ENCODE measurements around the gene SIRT5. TPM values are rescaled to one million over a fixed set of nuclear protein-coding genes. Genes with fewer than 3 reads are reported as not detected.

Gene SIRT5
- total and polyA plus RNA-seq, 8 donors = 1.8 to 10.3 (median 4.7) TPM

DNA sequence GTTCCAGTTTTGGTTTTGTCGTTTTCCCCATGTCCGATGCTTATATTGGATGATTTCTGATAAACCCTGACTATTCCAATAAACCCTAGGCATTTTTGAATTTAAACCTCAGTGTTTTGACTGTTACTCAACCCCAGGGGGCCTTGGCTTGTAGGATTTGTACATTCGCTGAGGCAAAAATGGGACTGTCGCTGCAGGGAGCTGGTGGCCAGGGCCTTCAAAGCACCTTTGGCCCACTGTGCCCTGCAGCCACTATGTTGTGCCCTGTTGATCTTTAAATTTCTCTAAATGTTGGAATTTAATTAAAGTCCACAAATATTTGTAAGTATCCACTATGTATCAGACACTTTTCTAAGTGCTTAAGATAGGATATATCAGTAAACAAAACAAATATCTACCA is 31.2 kb downstream of the SIRT5 start:
- intact Hi-C loops (cut with DNase I; ENCODE audit: low total_unique reads) = no loop called here
- 91 to 97% (median 93%) methylated on average over 4 of the region's 4 CpGs for WGBS, 5 donors

DNA sequence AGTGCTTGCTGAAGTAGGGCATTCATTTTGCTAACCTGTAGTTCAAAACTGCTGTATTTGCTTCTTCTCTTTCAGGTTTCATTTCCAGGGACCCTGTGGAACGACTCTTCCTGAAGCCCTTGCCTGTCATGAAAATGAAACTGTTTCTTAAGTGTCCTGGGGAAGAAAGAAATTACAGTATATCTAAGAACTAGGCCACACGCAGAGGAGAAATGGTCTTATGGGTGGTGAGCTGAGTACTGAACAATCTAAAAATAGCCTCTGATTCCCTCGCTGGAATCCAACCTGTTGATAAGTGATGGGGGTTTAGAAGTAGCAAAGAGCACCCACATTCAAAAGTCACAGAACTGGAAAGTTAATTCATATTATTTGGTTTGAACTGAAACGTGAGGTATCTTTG is 37.3 kb downstream of the SIRT5 start:
- Histone ChIP-seq H3K4me3 (no peak overlapping the region), H3K27me3 (no peaks in the 10 kb centered on the region), H3K27ac (peak overlapping the region in 2 of 5 donors; percentile 6 to 10), H3K9me3 (no peaks in the 10 kb centered on the region), H3K36me3 (peaks cover 0 to 5% (median 4%) of the 10 kb centered on the region in 4 donors), H3K4me1 (peaks cover 15 to 28% (median 21%) of the 10 kb centered on the region in 4 donors)
- DNase-seq = no peak
- TF ChIP-seq POLR2A (IDR thresholded peaks at IDR 0.05) (no peak), POLR2AphosphoS5 (IDR thresholded peaks at IDR 0.05) (no peak), EP300 (IDR thresholded peaks at IDR 0.05) (no peak)
- TF ChIP-seq, protein P1, sequence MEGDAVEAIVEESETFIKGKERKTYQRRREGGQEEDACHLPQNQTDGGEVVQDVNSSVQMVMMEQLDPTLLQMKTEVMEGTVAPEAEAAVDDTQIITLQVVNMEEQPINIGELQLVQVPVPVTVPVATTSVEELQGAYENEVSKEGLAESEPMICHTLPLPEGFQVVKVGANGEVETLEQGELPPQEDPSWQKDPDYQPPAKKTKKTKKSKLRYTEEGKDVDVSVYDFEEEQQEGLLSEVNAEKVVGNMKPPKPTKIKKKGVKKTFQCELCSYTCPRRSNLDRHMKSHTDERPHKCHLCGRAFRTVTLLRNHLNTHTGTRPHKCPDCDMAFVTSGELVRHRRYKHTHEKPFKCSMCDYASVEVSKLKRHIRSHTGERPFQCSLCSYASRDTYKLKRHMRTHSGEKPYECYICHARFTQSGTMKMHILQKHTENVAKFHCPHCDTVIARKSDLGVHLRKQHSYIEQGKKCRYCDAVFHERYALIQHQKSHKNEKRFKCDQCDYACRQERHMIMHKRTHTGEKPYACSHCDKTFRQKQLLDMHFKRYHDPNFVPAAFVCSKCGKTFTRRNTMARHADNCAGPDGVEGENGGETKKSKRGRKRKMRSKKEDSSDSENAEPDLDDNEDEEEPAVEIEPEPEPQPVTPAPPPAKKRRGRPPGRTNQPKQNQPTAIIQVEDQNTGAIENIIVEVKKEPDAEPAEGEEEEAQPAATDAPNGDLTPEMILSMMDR (IDR thresholded peaks at IDR 0.05) = no peak
- intact Hi-C loops (cut with DNase I; ENCODE audit: low total_unique reads) = no loop called here
- 27 to 55% (median 35%) methylated on average over 4 of the region's 4 CpGs for WGBS, 5 donors

More for the DNA sequence above, 31.2 kb downstream of the SIRT5 start:
- no peak overlapping the region for H3K27ac ChIP-seq
- H3K4me1 ChIP-seq = no peaks in the 10 kb centered on the region
- no peak for TF ChIP-seq POLR2A (IDR thresholded peaks at IDR 0.05)
- TF ChIP-seq, protein P1 (IDR thresholded peaks at IDR 0.05) = no peak
- no peak for TF ChIP-seq POLR2AphosphoS5 (IDR thresholded peaks at IDR 0.05)
- TF ChIP-seq EP300 (IDR thresholded peaks at IDR 0.05) = no peak
- no peak overlapping the region for H3K4me3 ChIP-seq
- no peaks in the 10 kb centered on the region for H3K27me3 ChIP-seq
- peaks cover 0 to 58% (median 46%) of the 10 kb centered on the region in 4 donors for H3K36me3 ChIP-seq
- no peak for DNase-seq
- no peaks in the 10 kb centered on the region for H3K9me3 ChIP-seq

DNA sequence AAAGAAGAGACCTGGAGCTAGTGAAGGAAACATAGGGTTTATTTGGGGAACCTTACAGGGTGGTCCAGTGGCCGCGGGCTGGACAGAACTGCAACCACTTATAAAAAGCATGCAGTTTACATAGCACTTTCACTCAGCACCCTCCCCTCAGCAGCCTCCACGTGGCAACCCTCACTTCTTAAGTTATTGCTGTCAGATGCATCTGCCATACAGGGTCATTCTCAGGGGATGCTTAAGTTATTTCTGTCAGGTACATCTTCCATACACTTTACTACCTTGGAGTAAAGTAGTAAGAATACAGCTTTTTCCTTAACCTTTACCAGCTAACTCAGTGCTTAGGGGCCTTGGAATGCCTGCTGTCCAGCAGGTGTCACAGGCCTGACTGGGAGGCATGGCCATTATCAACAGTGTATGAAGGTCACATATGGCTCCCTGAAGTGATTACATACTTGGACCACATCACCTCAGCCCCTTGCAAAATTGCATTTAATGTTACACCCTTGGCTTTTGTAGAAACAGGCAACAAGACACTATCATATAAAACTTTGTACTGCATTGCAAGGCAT is 38.7 kb downstream of the SIRT5 start:
- Histone ChIP-seq H3K9me3 (no peaks in the 10 kb centered on the region), H3K27me3 (no peaks in the 10 kb centered on the region), H3K27ac (no peak overlapping the region), H3K4me3 (no peak overlapping the region), H3K4me1 (peaks cover 19 to 38% (median 31%) of the 10 kb centered on the region in 4 donors), H3K36me3 (peaks cover 0 to 19% (median 12%) of the 10 kb centered on the region in 4 donors)
- no peak for TF ChIP-seq POLR2AphosphoS5 (IDR thresholded peaks at IDR 0.05)
- no peak for TF ChIP-seq POLR2A (IDR thresholded peaks at IDR 0.05)
- no peak for TF ChIP-seq EP300 (IDR thresholded peaks at IDR 0.05)
- 60 to 88% (median 67%) methylated on average over 3 of the region's 3 CpGs for WGBS, 5 donors
- intact Hi-C loops (cut with DNase I; ENCODE audit: low total_unique reads) = no loop called here
- no peak for DNase-seq

DNA sequence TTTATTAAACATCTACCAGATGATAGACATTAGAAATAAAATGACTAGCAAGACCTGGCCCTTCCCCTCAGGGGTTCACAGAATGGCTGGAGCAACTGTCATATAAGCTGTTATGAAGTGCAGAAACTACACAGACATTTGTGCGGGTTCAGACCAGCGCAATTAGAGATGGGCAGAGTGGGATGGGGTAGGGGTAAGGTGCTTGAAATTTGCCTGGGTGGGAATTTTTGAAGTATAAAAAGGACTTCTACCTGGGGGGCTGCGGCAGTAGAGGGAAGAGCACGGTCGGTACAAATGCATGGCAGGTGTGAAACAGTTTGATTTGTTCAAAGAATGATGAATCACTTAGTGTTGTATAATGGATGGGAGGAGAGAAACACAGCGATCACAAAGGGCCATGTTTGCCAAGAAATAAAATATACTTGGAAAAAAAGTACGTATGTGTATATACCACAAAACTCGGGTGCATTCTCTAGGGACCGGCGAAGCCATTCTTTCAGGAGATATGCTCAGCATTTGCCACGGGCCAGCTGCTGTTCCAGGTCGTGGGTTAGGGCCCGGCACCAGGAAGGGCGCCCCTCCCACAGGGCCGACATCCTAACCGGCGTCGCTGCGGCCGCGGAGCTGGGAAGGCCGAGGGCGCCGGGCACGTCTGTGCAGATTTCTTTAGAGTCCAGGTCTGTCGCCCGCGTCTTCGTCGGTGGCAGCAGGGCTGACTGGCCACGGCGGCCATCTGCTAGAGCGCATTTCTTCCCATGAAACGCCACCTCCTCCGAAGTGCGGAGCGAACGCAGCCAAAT is 39.9 kb downstream of the SIRT5 start:
- Histone ChIP-seq H3K9me3 (no peaks in the 10 kb centered on the region), H3K27ac (peak overlapping the region; percentile 83 to 93 (median 91)), H3K4me1 (peaks cover 19 to 38% (median 31%) of the 10 kb centered on the region in 4 donors), H3K27me3 (no peaks in the 10 kb centered on the region), H3K4me3 (peak overlapping the region; percentile 67 to 88 (median 86)), H3K36me3 (peaks cover 9 to 31% (median 24%) of the 10 kb centered on the region in 4 donors)
- peak; percentile 50 to 75 for DNase-seq
- WGBS, 5 donors = 4 to 14% (median 4%) methylated on average over 13 to 38 of the region's 38 CpGs
- TF ChIP-seq, protein P1 (IDR thresholded peaks at IDR 0.05) = no peak
- no peak for TF ChIP-seq EP300 (IDR thresholded peaks at IDR 0.05)
- no peak for TF ChIP-seq POLR2AphosphoS5 (IDR thresholded peaks at IDR 0.05)
- no peak for TF ChIP-seq POLR2A (IDR thresholded peaks at IDR 0.05)
- intact Hi-C loops (cut with DNase I; ENCODE audit: low total_unique reads) = no loop called here

All from stomach (tissue), 9 donors.